GM12878 (cell line): Measurements from ENCODE around the gene NGRN. TPM values are rescaled to one million over a fixed set of nuclear protein-coding genes. Genes with fewer than 3 reads are reported as not detected.
A peak's percentile ranks its signal among the peaks of the same experiment; 100 is the strongest.

Experiments used
- ATAC-seq: fragments of 200-7000 bp; cut with Tn5 transposase; 3 replicates; pipeline ENCODE4 v1.9.1; 2020; ENCODE audit warnings: mild to moderate bottlenecking, moderate library complexity
- BruUV-seq: library from RNA; stranded (reverse); fragments of 400-500 nt; replicated peaks from 2 replicates; lab custom pipeline; 2021; lab: Mats Ljungman, UMichigan
- CTCF ChIA-PET: fragments of 300-600 bp; sonication (Branson Sonifier 250); formaldehyde crosslinking; extraction: SDS; loops from one replicate; lab custom pipeline; 2021; ENCODE audit warnings: inconsistent platforms; lab: Yijun Ruan, JAX
- POLR2A ChIA-PET: fragments of 350-600 bp; formaldehyde crosslinking; extraction: SDS; loops from one replicate; lab custom pipeline; 2021; ENCODE audit warnings: inconsistent platforms; lab: Charles Lee
- RAD21 ChIA-PET: fragments of 300-600 bp; sonication (Branson Sonifier 250); formaldehyde crosslinking; loops from one replicate; lab custom pipeline; 2023; ENCODE audit warnings: antibody characterized with exemption; ENCODE audit not compliant: unreplicated experiment; lab: Charles Lee
- SMC1A ChIA-PET: fragments of 300-600 bp; sonication (Branson Sonifier 250); formaldehyde crosslinking; loops from one replicate; lab custom pipeline; 2023; ENCODE audit not compliant: unreplicated experiment, uncharacterized antibody; lab: Charles Lee
- DNase-seq: peaks from one replicate; pipeline ENCODE4 v3.0.0-alpha.2; 2011; ENCODE audit warnings: low read depth, low spot score
- FAIRE-seq: peaks from 3 replicates; lab custom pipeline; 2011; peaks lifted over from hg19 to GRCh38; lab: Jason Lieb, UNC
- H2AFZ ChIP-seq: 2 replicates; pipeline ENCODE4 v1.6.0; 2011; ENCODE audit warnings: low read depth, low read length, control low read depth; ENCODE audit not compliant: control insufficient read depth
- H3K27ac ChIP-seq: 2 replicates; pipeline ENCODE4 v1.5.1; 2011; ENCODE audit warnings: control low read depth; ENCODE audit not compliant: control insufficient read depth, insufficient read depth
- H3K27me3 ChIP-seq, 2 experiments: replicated peaks in 1 of 2; 2 replicates each; pipeline versions ENCODE4 v1.6.0 to v1.6.1; 2011; ENCODE audit warnings: low read length in 1 of 2; ENCODE audit not compliant: control insufficient read depth in 2 of 2, insufficient read depth in 2 of 2
- H3K36me3 ChIP-seq, 2 experiments: 2 replicates each; pipeline ENCODE4 v1.5.1; 2011; ENCODE audit warnings: low read length in 1 of 2; ENCODE audit not compliant: control insufficient read depth in 2 of 2, insufficient read depth in 2 of 2
- H3K4me1 ChIP-seq: 2 replicates; pipeline ENCODE4 v1.6.1; 2011; ENCODE audit warnings: mild to moderate bottlenecking, low read length, moderate library complexity, mixed read lengths; ENCODE audit not compliant: control insufficient read depth, insufficient read depth
- H3K4me2 ChIP-seq: 2 replicates; pipeline ENCODE4 v1.6.0; 2011; ENCODE audit warnings: control low read depth; ENCODE audit not compliant: control insufficient read depth, insufficient read depth
- H3K4me3 ChIP-seq: fragments of 200-600 bp; sonication (generic); 2 replicates; pipeline ENCODE4 v1.5.1; 2016
- H3K79me2 ChIP-seq: 2 replicates; pipeline ENCODE4 v1.6.0; 2011; ENCODE audit warnings: low read length; ENCODE audit not compliant: control insufficient read depth, insufficient read depth
- H3K9ac ChIP-seq: 2 replicates; pipeline ENCODE4 v1.8.0; 2011; ENCODE audit warnings: low read length, control low read depth, mixed read lengths; ENCODE audit not compliant: control insufficient read depth, insufficient read depth
- H3K9me3 ChIP-seq: replicated peaks from 3 replicates; pipeline ENCODE4 v1.5.1; 2011; ENCODE audit warnings: mild to moderate bottlenecking, low read length; ENCODE audit not compliant: control insufficient read depth, insufficient read depth
- H4K20me1 ChIP-seq: 2 replicates; pipeline ENCODE4 v1.6.0; 2011; ENCODE audit not compliant: control insufficient read depth, insufficient read depth
- BRCA1 ChIP-seq: IDR thresholded peaks from 2 replicates; pipeline ENCODE4 v1.6.1; 2011; ENCODE audit warnings: low read depth, low read length, improper control_type of control experiment
- CTCF ChIP-seq, 3 experiments: IDR thresholded peaks in 2 of 3; conservative IDR thresholded peaks in 1 of 3; 2 replicates each; pipeline ENCODE4 v1.5.1; 2011; ENCODE audit warnings: low read depth in 3 of 3, low read length in 3 of 3, mild to moderate bottlenecking in 3 of 3, control low read depth in 2 of 3, moderate library complexity in 2 of 3, inconsistent platforms in 1 of 3, mixed read lengths in 1 of 3; ENCODE audit not compliant: control insufficient read depth in 2 of 3, insufficient read depth in 1 of 3; ENCODE audit errors: extremely low read depth in 1 of 3
- EGR1 ChIP-seq, 2 experiments: IDR thresholded peaks; 1 replicate in 1 of 2; 2 replicates in 1 of 2; pipeline ENCODE4 v1.6.1; 2011 to 2012; ENCODE audit warnings: low read depth in 2 of 2, low read length in 2 of 2, borderline replicate concordance in 1 of 2, mild to moderate bottlenecking in 1 of 2, moderate library complexity in 1 of 2
- FOXK2 ChIP-seq: fragments of 450-650 bp; IDR thresholded peaks from 2 replicates; pipeline ENCODE4 v1.6.1; 2017; ENCODE audit warnings: mild to moderate bottlenecking, moderate library complexity
- IKZF2 ChIP-seq, 2 experiments: fragments of 450-650 bp; IDR thresholded peaks; 2 replicates each; pipeline ENCODE4 v1.6.1; 2017; ENCODE audit warnings: mild to moderate bottlenecking in 2 of 2, moderate library complexity in 2 of 2
- KLF5 ChIP-seq: fragments of 450-650 bp; IDR thresholded peaks from 2 replicates; pipeline ENCODE4 v1.6.1; 2014; ENCODE audit warnings: mild to moderate bottlenecking; ENCODE audit not compliant: partially characterized antibody
- LARP7 ChIP-seq: fragments of 450-650 bp; IDR thresholded peaks from 2 replicates; pipeline ENCODE4 v1.6.1; 2017; ENCODE audit warnings: mild to moderate bottlenecking
- NFXL1 ChIP-seq: fragments of 450-650 bp; IDR thresholded peaks from 2 replicates; pipeline ENCODE4 v1.6.1; 2017; ENCODE audit warnings: antibody characterized with exemption, mild to moderate bottlenecking, borderline replicate concordance
- PML ChIP-seq: IDR thresholded peaks from 2 replicates; pipeline ENCODE4 v1.6.1; 2012; ENCODE audit warnings: low read length, inconsistent platforms
- POLR2AphosphoS5 ChIP-seq: IDR thresholded peaks from 2 replicates; pipeline ENCODE4 v1.6.1; 2011; ENCODE audit warnings: mild to moderate bottlenecking, low read length, inconsistent platforms
- RB1 ChIP-seq: fragments of 450-650 bp; formaldehyde crosslinking; IDR thresholded peaks from 2 replicates; pipeline ENCODE4 v1.6.1; 2017; ENCODE audit warnings: mild to moderate bottlenecking, borderline replicate concordance
- SP1 ChIP-seq: IDR thresholded peaks from one replicate; pipeline ENCODE4 v1.6.1; 2011; ENCODE audit warnings: low read depth, low read length
- SREBF2 ChIP-seq: IDR thresholded peaks from 2 replicates; pipeline ENCODE4 v1.6.1; 2012; ENCODE audit warnings: mild to moderate bottlenecking, low read length
- USF1 ChIP-seq: IDR thresholded peaks from 2 replicates; pipeline ENCODE4 v1.6.1; 2011; ENCODE audit warnings: borderline replicate concordance, low read depth, mild to moderate bottlenecking, moderate library complexity, mixed read lengths, low read length; ENCODE audit not compliant: insufficient read depth; ENCODE audit errors: extremely low read length
- YY1 ChIP-seq: IDR thresholded peaks from 2 replicates; pipeline ENCODE4 v1.6.1; 2011; ENCODE audit warnings: low read depth, mild to moderate bottlenecking, low read length
- ZNF24 ChIP-seq: fragments of 450-650 bp; IDR thresholded peaks from 2 replicates; pipeline ENCODE4 v1.6.1; 2017; ENCODE audit warnings: antibody characterized with exemption, mild to moderate bottlenecking
- WGBS: methylation state at CpG from one replicate; pipeline ENCODE4 v1.1.6; 2016; ENCODE audit warnings: low lambda C conversion rate; ENCODE audit not compliant: insufficient replicate concordance, insufficient coverage; ENCODE audit errors: missing lambda C conversion rate; 5-methylcytosine and 5-hydroxymethylcytosine counted together
- in situ Hi-C: fragments of 300-500 bp; cut with MboI; formaldehyde crosslinking; loops from 9 replicates; pipeline ENCODE4 v1.14.3; 2018; ENCODE audit warnings: mixed read lengths
- intact Hi-C: fragments of 100-400 bp; cut with micrococcal nuclease; formaldehyde crosslinking; loops from one replicate; pipeline ENCODE4 v1.14.2; 2022; ENCODE audit not compliant: unreplicated experiment
- polyA plus RNA-seq, 11 experiments: library from polyadenylated mRNA; depleted of rRNA in 4 of 11; unstranded in 6 of 11; stranded (reverse) in 5 of 11; fragments of >200 nt; fragmentation: Nextera tagmentation in 4 of 11; fragmentation: Illumina TruSeq in 1 of 11; extraction: Ambion mirVana in 4 of 11; extraction: Trizol in 1 of 11; gene quantifications; 1 replicate in 1 of 11; 2 replicates in 10 of 11; pipeline versions ENCODE4 v1.2.1 to v1.2.3, GENCODE V29; 2011 to 2016; ENCODE audit warnings: inconsistent platforms in 2 of 11, missing spikeins in 2 of 11, low read depth in 1 of 11
- total RNA-seq, 4 experiments: library from RNA; depleted of rRNA in 3 of 4; stranded (reverse); fragments of >200 nt in 3 of 4; fragmentation: Illumina TruSeq in 1 of 4; extraction: Trizol in 1 of 4; gene quantifications; 2 replicates each; pipeline versions ENCODE4 v1.2.1 to v1.2.3, GENCODE V29; 2013 to 2021
- TF ChIP-seq, protein P1 (sequence below): fragments of 450-650 bp; IDR thresholded peaks from 2 replicates; pipeline ENCODE4 v1.6.1; 2014; ENCODE audit warnings: mild to moderate bottlenecking

The NGRN gene
- total and polyA plus RNA-seq, 10 of the 15 experiments (the other 5 are each of a cell fraction or from before 2014, with no cell fraction given) = 5.8 to 31.3 (median 23.2) TPM

- H3K79me2 ChIP-seq = peaks cover 19% of the 10 kb centered on the region
- no peak for FAIRE-seq
- TF ChIP-seq ZNF24 (0 out of 2 replicates have a peak, but pooled peaks have one; percentile 34), KLF5 (no peak), FOXK2 (no peak), PML (peak; percentile 86; the same call in 1 of the 2 replicates), NFXL1 (no peak), SP1 (peak; percentile 78), POLR2AphosphoS5 (peak; percentile 90), EGR1 (IDR thresholded peaks at IDR 0.05; ENCODE audit: borderline replicate concordance in 1 of 2, low read depth in 2 of 2, low read length in 2 of 2) (peak in 1 of 2 experiments; percentile 51; a peak in 1 of 3 replicates), BRCA1 (no peak), CTCF (IDR thresholded peaks at IDR 0.05 in 2 of 3, conservative IDR thresholded peaks at IDR 0.05 in 1 of 3; ENCODE audit: control insufficient read depth in 2 of 3, extremely low read depth in 1 of 3, insufficient read depth in 1 of 3, low read depth in 3 of 3, low read length in 3 of 3) (no peak), IKZF2 (IDR thresholded peaks at IDR 0.05) (no peak), LARP7 (no peak; the same call in 1 of the 2 replicates), YY1 (0 out of 2 replicates have a peak, but pooled peaks have one; percentile 27), RB1 (peak; percentile 41; the same call in 1 of the 2 replicates), SREBF2 (no peak), USF1 (no peak)
- TF ChIP-seq, protein P1, sequence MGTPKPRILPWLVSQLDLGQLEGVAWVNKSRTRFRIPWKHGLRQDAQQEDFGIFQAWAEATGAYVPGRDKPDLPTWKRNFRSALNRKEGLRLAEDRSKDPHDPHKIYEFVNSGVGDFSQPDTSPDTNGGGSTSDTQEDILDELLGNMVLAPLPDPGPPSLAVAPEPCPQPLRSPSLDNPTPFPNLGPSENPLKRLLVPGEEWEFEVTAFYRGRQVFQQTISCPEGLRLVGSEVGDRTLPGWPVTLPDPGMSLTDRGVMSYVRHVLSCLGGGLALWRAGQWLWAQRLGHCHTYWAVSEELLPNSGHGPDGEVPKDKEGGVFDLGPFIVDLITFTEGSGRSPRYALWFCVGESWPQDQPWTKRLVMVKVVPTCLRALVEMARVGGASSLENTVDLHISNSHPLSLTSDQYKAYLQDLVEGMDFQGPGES = no peak
Observed at GRCh38 chr15:90234096-90234988, 31.1 kb upstream of the NGRN start, which contains the start of gene GDPGP1. GDPGP1 (plus strand) TSS chr15:90234209; CDS start chr15:90240909, 6,700 bp downstream.

More at GRCh38 chr15:90234096-90234988, 31.1 kb upstream of the NGRN start, which contains the start of gene GDPGP1:
- Histone ChIP-seq H3K27me3 (no peaks in the 10 kb centered on the region), H3K9ac (peak within 1 kb of the TSS; percentile 85), H3K9me3 (no peaks in the 10 kb centered on the region), H3K4me3 (peak within 1 kb of the TSS; percentile 79), H2AFZ (peak within 1 kb of the TSS; percentile 89), H3K27ac (peak within 1 kb of the TSS; percentile 85), H3K36me3 (peaks cover 3 to 12% of the 10 kb centered on the region in 2 experiments; a peak in 3 of 4 replicates), H3K4me2 (peak within 1 kb of the TSS; percentile 95), H3K4me1 (peaks cover 28% of the 10 kb centered on the region), H4K20me1 (no peaks in the 10 kb centered on the region)
- WGBS = 5% methylated on average over 31 of the region's 49 CpGs
- intact Hi-C loops = loop anchor here (5.0 kb wide), 5 partner anchors 42 to 428 kb away; partner anchors contain the start of gene AP3S2
- in situ Hi-C loops = no loop called here
- BruUV-seq = TSS peak; percentile 81
- CTCF ChIA-PET = interaction anchor here (0.6 to 4.8 kb wide), 14 partner anchors 13 to 452 kb away, joined by 3 to 38 read pairs (median 8); partner anchors contain the start of genes NGRN and SEMA4B
- ATAC-seq (peak; percentile 63; the same call in 2 of the 3 replicates), DNase-seq (peak; percentile 71)
- POLR2A ChIA-PET = interaction anchor here (0.5 to 4.9 kb wide), 29 partner anchors 9 to 958 kb away, joined by 3 to 31 read pairs (median 6); partner anchors contain the start of genes IDH2, NGRN, SEMA4B and TTLL13
- SMC1A ChIA-PET = interaction anchor here (0.6 to 4.5 kb wide), 16 partner anchors 9 to 86 kb away, joined by 3 to 70 read pairs (median 6); partner anchors contain the start of genes SEMA4B and TTLL13
- RAD21 ChIA-PET = interaction anchor here (0.6 to 3.6 kb wide), 31 partner anchors 10 to 701 kb away, joined by 3 to 47 read pairs (median 4); partner anchors contain the start of genes AP3S2, HDDC3, NGRN and SEMA4B
